Hematopoietic multipotent progenitor cell treated with erythropoietin and hydrocortisone succinate and interleukin-3 and kit ligand, for 4 days (in vitro differentiated cells): Measurements from ENCODE around the gene TRIM71.
"Not testable (repeated sequence)": the region's sequence is repeated elsewhere in the genome, so short reads cannot be mapped to it uniquely, and the experiment has no call there.

ENCODE experiments used
- DNase-seq: peaks from one replicate; pipeline ENCODE4 v3.0.0-alpha.2; 2015

The TRIM71 gene

GRCh38 chr3:32817558-32818228 is at the start of gene TRIM71:
TSS of gene TRIM71 (plus strand) at chr3:32817997. CDS start at chr3:32818081, 84 bp downstream.
- peak; percentile 41 for DNase-seq

GRCh38 chr3:32778389-32778788 is 39.4 kb upstream of the TRIM71 start:
- peak; percentile 48 for DNase-seq

GRCh38 chr3:32780071-32780734 is 37.6 kb upstream of the TRIM71 start:
- no peak for DNase-seq

- peak; percentile 61 for DNase-seq
Measured at GRCh38 chr3:32780735-32781210, 37.0 kb upstream of the TRIM71 start.

- peak; percentile 92 for DNase-seq
Measured at GRCh38 chr3:32781211-32781968, 36.4 kb upstream of the TRIM71 start.

- not testable (repeated sequence) for DNase-seq
Measured at GRCh38 chr3:32781969-32782270, 35.9 kb upstream of the TRIM71 start.

- no peak for DNase-seq
Measured at GRCh38 chr3:32782407-32782806, 35.4 kb upstream of the TRIM71 start.

- no peak for DNase-seq
Measured at GRCh38 chr3:32791833-32792232, 26.0 kb upstream of the TRIM71 start.

- no peak for DNase-seq
Measured at GRCh38 chr3:32794487-32795308, 23.1 kb upstream of the TRIM71 start.

GRCh38 chr3:32796384-32796950 is 21.3 kb upstream of the TRIM71 start:
- not testable (repeated sequence) for DNase-seq

- no peak for DNase-seq
Measured at GRCh38 chr3:32797776-32798175, 20.0 kb upstream of the TRIM71 start.

- DNase-seq, result not testable (repeated sequence)
Measured at GRCh38 chr3:32801440-32801839, 16.4 kb upstream of the TRIM71 start.

GRCh38 chr3:32813180-32813579 is 4.6 kb upstream of the TRIM71 start:
- no peak for DNase-seq

- peak; percentile 87 for DNase-seq
Measured at GRCh38 chr3:32814361-32814760, 3.4 kb upstream of the TRIM71 start.

GRCh38 chr3:32815841-32816438 is 1.9 kb upstream of the TRIM71 start:
- DNase-seq, result no peak

- peak; percentile 45 for DNase-seq
Measured at GRCh38 chr3:32816439-32817256, 1.1 kb upstream of the TRIM71 start.

- peak; percentile 44 for DNase-seq
Measured at GRCh38 chr3:32817257-32817557, 590 bp upstream of the TRIM71 start.

GRCh38 chr3:32818229-32818969 is 602 bp downstream of the TRIM71 start:
- peak; percentile 54 for DNase-seq

GRCh38 chr3:32818970-32819511 is 1.2 kb downstream of the TRIM71 start:
- no peak for DNase-seq
